IPS-18c (cell line): Measurements from ENCODE around the gene GALNT8.
"Not testable (repeated sequence)": the region's sequence is repeated elsewhere in the genome, so short reads cannot be mapped to it uniquely, and the experiment has no call there.

Source experiments
- H3K4me3 ChIP-seq: 2 replicates; pipeline ENCODE4 v1.7.0; 2013; ENCODE audit warnings: low read depth, mild to moderate bottlenecking, low read length, moderate library complexity; ENCODE audit not compliant: insufficient read depth
- H3K9me3 ChIP-seq: one replicate; pipeline ENCODE4 v1.6.1; 2013; ENCODE audit warnings: mild to moderate bottlenecking, low read length, moderate library complexity; ENCODE audit not compliant: control insufficient read depth, insufficient read depth

GALNT8 gene, protein sequence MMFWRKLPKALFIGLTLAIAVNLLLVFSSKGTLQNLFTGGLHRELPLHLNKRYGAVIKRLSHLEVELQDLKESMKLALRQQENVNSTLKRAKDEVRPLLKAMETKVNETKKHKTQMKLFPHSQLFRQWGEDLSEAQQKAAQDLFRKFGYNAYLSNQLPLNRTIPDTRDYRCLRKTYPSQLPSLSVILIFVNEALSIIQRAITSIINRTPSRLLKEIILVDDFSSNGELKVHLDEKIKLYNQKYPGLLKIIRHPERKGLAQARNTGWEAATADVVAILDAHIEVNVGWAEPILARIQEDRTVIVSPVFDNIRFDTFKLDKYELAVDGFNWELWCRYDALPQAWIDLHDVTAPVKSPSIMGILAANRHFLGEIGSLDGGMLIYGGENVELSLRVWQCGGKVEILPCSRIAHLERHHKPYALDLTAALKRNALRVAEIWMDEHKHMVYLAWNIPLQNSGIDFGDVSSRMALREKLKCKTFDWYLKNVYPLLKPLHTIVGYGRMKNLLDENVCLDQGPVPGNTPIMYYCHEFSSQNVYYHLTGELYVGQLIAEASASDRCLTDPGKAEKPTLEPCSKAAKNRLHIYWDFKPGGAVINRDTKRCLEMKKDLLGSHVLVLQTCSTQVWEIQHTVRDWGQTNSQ

DNA sequence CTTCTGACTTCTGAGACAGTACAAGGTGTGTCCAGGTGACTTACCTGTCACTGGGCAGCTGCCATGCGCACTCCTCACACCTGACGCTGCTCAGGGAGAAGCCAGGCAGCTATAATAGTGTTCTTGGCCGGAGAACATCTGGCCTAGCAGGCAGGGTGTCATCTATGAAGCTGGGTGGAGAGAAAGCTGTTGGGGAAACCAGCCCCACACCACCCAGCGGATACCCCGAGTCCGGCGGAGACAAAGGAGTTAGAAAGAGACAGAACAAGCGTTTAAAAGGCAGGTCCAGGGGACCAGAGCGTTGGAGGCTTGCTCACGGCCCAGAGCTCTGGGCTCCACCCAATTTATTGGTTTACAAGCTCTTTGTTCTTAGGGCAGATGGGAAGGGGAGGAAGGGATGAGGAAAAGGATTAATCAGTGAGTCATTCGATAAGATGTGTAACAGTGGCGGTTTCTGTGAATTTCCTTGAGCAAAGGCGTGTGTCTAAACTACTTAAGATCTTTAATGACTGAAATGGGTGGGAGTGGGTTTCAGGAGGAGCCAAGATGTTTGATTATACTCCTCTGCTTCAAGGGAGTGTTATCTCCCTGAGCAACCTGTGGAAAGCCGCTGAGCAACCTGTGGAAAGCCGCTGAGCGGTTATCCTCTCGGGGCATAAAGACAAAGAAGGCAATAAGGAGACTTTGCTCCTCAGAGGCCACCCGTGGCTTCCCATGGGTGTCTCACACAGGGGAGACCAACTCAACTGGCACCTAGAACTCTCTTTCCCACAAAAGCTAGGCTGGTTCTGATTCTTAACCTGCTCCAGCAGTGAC is at the start of gene GALNT8:
TSS of gene GALNT8 (plus strand) at position 580 of the 816 bp plus-strand sequence. CDS start 278 bp downstream, outside the sequence.
- Histone ChIP-seq H3K9me3 (no peaks in the 10 kb centered on the region), H3K4me3 (no peak within 1 kb of the TSS)

GRCh38 chr12:4679711-4680110 is 40.5 kb upstream of the GALNT8 start:
- Histone ChIP-seq H3K9me3 (no peaks in the 10 kb centered on the region), H3K4me3 (no peak overlapping the region)

DNA sequence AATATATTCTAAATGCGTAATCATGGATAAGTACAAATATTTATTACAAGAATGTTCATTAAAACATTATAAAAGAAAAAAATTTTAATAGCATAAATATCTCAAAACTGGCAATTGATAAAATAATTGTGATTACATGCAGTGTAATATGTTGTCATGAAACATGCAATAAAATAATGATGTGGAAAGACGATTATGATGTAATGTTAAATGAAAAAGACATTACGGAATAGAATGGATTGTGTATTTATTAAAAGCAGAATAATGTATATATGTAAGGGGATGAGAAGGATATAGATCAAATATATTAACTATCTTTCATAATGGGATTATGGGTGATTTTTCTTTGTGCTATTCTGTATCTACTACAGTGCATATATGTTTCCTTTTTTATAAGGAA is 38.5 kb upstream of the GALNT8 start:
- no peaks in the 10 kb centered on the region for H3K9me3 ChIP-seq
- H3K4me3 ChIP-seq: no peak overlapping the region

GRCh38 chr12:4685317-4685716 is 34.9 kb upstream of the GALNT8 start:
- H3K4me3 ChIP-seq: no peak overlapping the region
- no peaks in the 10 kb centered on the region for H3K9me3 ChIP-seq

DNA sequence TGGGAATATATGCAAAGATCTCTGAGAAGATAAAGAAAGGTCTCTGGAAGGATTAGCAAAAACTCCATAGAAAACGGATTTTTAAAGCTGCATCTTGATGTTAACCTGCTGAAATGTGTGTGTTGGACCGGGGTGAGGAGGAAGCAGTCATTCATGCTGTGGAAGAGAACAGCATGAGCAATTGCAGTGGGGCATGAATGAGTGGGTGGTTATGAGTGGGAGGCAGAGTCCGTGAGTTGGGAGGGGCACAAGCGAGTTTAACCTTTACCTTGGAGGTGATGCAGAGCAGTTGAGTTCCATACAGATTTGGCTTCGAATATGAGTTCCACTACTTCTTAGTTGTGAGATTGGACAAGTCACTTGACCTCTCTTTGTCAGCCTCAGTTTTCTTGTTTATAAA is 29.4 kb upstream of the GALNT8 start:
- no peaks in the 10 kb centered on the region for H3K9me3 ChIP-seq
- no peak overlapping the region for H3K4me3 ChIP-seq

- H3K4me3 ChIP-seq: no peak overlapping the region
Observed at GRCh38 chr12:4700621-4701026, 19.6 kb upstream of the GALNT8 start.

GRCh38 chr12:4701395-4702190 is 18.6 kb upstream of the GALNT8 start:
- no peak overlapping the region for H3K4me3 ChIP-seq

More at GRCh38 chr12:4700621-4701026, 19.6 kb upstream of the GALNT8 start:
- peaks cover 2% of the 10 kb centered on the region for H3K9me3 ChIP-seq

GRCh38 chr12:4703676-4704075 is 16.5 kb upstream of the GALNT8 start:
- no peaks in the 10 kb centered on the region for H3K9me3 ChIP-seq
- no peak overlapping the region for H3K4me3 ChIP-seq

More at GRCh38 chr12:4701395-4702190, 18.6 kb upstream of the GALNT8 start:
- peaks cover 2% of the 10 kb centered on the region for H3K9me3 ChIP-seq

- H3K9me3 ChIP-seq: no peaks in the 10 kb centered on the region
- H3K4me3 ChIP-seq: no peak overlapping the region
Observed at GRCh38 chr12:4705824-4706223, 14.4 kb upstream of the GALNT8 start.

DNA sequence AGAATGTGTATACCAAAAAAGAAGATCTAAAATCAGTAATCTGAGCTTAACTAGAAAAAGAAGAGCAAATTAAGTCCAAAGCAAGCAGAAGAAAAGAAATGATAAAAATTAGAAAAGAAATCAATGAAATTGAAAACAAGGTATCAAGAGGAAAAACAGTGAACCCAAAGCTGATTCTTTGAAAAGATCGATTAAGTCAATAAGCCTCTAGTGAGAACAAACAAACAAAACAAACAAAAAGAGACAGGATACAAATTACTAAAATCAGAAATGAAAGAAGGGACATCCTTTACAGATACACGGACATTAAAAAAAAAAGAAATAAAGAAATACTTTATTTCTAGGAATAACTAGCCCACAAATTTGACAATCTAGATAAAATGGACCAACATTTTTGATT is 12.9 kb upstream of the GALNT8 start:
- Histone ChIP-seq H3K4me3 (no peak overlapping the region), H3K9me3 (no peaks in the 10 kb centered on the region)

DNA sequence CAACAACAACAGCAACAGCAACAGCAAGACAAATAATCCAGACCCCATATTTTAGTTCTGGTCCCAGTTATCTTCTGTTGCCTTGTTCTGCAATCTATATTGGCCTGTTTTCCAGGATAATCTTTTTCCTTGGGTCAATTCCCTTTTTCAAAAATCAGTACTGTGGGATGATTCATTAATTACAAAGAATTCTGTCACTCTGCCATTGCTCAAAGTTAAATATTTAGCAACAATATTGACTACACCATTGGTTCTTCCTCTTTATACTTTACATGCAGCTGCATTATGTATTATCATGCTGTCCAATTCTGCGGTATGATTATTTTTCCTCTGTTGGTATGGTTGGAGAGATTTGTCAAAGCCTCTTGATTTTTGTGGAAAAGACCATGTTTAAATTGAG is 10.1 kb upstream of the GALNT8 start:
- H3K4me3 ChIP-seq: no peak overlapping the region
- no peaks in the 10 kb centered on the region for H3K9me3 ChIP-seq

DNA sequence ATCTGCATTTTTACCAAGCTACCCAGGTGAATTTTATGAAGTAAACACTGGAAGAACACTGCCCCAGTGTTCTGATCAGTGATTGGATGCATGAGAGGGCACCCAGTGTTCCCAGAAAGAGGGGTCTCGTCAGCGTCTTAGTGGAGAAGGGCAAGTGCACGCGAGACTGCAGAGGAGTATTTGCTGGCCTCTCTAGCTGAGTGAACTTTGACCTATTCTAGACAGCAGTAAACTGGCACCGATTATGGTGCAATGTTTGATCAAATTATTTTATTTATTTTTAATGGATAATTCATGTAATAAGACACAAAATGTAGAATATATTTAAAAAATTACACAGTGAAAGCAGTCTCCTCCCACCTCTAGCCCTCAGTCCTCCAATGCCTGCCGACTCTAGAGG is 5.3 kb upstream of the GALNT8 start:
- H3K9me3 ChIP-seq: no peaks in the 10 kb centered on the region
- no peak overlapping the region for H3K4me3 ChIP-seq

DNA sequence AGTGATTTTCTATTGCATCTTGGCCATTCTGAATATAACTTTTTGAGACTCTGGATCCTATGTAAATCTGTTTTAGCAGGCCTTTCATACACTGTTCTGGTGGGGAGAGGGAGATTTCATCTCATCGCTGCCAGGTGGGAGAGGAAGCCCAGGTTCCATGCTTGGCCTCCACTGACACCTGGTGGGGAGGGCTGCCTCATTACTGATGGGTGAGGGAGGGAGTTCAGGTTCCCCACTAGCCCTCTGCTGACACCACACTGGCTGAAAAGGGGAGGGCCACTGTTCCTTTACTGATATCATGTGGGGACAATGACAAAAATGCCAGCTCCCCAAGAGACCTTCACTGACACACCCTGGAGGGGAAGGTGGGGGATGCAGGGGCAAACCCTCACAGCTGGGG is 2.4 kb upstream of the GALNT8 start:
- no peaks in the 10 kb centered on the region for H3K9me3 ChIP-seq
- H3K4me3 ChIP-seq: no peak overlapping the region

GRCh38 chr12:4720637-4720995 is 416 bp downstream of the GALNT8 start:
- H3K9me3 ChIP-seq: no peaks in the 10 kb centered on the region
- H3K4me3 ChIP-seq: no peak overlapping the region

GRCh38 chr12:4721587-4721986 is 1.4 kb downstream of the GALNT8 start:
- H3K9me3 ChIP-seq, H3K4me3 ChIP-seq: not testable (repeated sequence)

- Histone ChIP-seq H3K9me3 (no peaks in the 10 kb centered on the region), H3K4me3 (no peak overlapping the region)
Observed at GRCh38 chr12:4723226-4723625, 3.0 kb downstream of the GALNT8 start.

- Histone ChIP-seq H3K9me3 (no peaks in the 10 kb centered on the region), H3K4me3 (no peak overlapping the region)
Observed at GRCh38 chr12:4725057-4725456, 4.9 kb downstream of the GALNT8 start.
